ENCODE measurements around the gene ATP6V0A4.

DNA sequence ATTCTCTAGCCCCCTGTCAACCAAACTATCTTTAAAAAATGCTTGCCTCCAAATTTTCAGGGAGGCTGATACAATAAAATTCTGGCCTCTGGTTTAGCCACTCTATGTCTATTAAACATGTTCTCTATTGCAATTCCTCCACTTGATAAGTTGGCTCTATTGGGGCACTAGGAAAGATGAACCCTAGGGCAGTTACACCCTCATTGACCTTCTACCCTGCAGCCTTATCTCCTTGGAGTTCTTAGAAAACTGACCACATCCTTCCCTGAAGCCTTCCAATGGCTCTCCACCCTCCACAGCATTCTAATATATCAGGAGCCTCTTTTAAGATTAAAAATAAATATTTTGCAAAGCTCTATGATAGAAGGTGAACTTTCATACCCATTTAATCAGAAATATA, 127.4 kb downstream of the ATP6V0A4 start:
- TF ChIP-seq, protein P1, sequence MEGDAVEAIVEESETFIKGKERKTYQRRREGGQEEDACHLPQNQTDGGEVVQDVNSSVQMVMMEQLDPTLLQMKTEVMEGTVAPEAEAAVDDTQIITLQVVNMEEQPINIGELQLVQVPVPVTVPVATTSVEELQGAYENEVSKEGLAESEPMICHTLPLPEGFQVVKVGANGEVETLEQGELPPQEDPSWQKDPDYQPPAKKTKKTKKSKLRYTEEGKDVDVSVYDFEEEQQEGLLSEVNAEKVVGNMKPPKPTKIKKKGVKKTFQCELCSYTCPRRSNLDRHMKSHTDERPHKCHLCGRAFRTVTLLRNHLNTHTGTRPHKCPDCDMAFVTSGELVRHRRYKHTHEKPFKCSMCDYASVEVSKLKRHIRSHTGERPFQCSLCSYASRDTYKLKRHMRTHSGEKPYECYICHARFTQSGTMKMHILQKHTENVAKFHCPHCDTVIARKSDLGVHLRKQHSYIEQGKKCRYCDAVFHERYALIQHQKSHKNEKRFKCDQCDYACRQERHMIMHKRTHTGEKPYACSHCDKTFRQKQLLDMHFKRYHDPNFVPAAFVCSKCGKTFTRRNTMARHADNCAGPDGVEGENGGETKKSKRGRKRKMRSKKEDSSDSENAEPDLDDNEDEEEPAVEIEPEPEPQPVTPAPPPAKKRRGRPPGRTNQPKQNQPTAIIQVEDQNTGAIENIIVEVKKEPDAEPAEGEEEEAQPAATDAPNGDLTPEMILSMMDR (IDR thresholded peaks at IDR 0.05; ENCODE audit: borderline replicate concordance, extremely low read depth, low read length, poor library complexity, severe bottlenecking) = no peak
- no peak for TF ChIP-seq EZH2 (IDR thresholded peaks at IDR 0.05; ENCODE audit: borderline replicate concordance, low read depth, low read length, severe bottlenecking)
